HepG2 (cell line): Measurements from ENCODE around the gene ABHD1. TPM values are rescaled to one million over a fixed set of nuclear protein-coding genes. Genes with fewer than 3 reads are reported as not detected.

ENCODE experiments used
- ATAC-seq: fragments of 200-7000 bp; cut with Tn5 transposase; 3 replicates; pipeline ENCODE4 v1.9.1; 2020; ENCODE audit warnings: mild to moderate bottlenecking, moderate library complexity
- BruUV-seq: library from RNA; stranded (reverse); fragments of 400-500 nt; replicated peaks from 2 replicates; lab custom pipeline; 2021; lab: Mats Ljungman, UMichigan
- CTCF ChIA-PET: fragments of 300-600 bp; formaldehyde crosslinking; extraction: SDS; loops from one replicate; lab custom pipeline; 2021; ENCODE audit warnings: low total read pairs, inconsistent platforms, low intra/inter-chr PET ratio; lab: Yijun Ruan, JAX
- POLR2A ChIA-PET: fragments of 350-600 bp; sonication (Branson Sonifier 250); formaldehyde crosslinking; loops from one replicate; lab custom pipeline; 2020; ENCODE audit warnings: antibody characterized with exemption, inconsistent platforms; lab: Yijun Ruan, JAX
- DNase-seq: peaks from one replicate; pipeline ENCODE4 v3.0.0-alpha.2; 2015; ENCODE audit warnings: low spot score
- FAIRE-seq: peaks from 3 replicates; lab custom pipeline; 2011; peaks lifted over from hg19 to GRCh38; lab: Jason Lieb, UNC
- H2AFZ ChIP-seq: one replicate; pipeline ENCODE4 v1.6.1; 2011; ENCODE audit warnings: low read length, inconsistent platforms
- H3K27ac ChIP-seq: fragments of 300-600 bp; 3 replicates; pipeline ENCODE4 v1.8.0; 2011; ENCODE audit warnings: mixed run types, mild to moderate bottlenecking, mixed read lengths, low read length, inconsistent platforms; ENCODE audit not compliant: insufficient read depth; ENCODE audit errors: extremely low read length
- H3K27me3 ChIP-seq, 2 experiments: fragments of 200-600 bp in 1 of 2; 2 replicates in 1 of 2; 3 replicates in 1 of 2; pipeline versions ENCODE4 v1.6.0 to v1.8.0; 2011; ENCODE audit warnings: low read length in 2 of 2, mild to moderate bottlenecking in 2 of 2, moderate library complexity in 2 of 2, inconsistent platforms in 1 of 2; ENCODE audit not compliant: insufficient read depth in 2 of 2, control insufficient read depth in 1 of 2
- H3K36me3 ChIP-seq, 2 experiments: fragments of 200-600 bp in 1 of 2; replicated peaks in 1 of 2; 2 replicates in 1 of 2; 3 replicates in 1 of 2; pipeline versions ENCODE4 v1.5.1 to v1.8.0; 2011; ENCODE audit warnings: low read length in 2 of 2, inconsistent platforms in 1 of 2; ENCODE audit not compliant: insufficient read depth in 2 of 2, control insufficient read depth in 1 of 2
- H3K4me1 ChIP-seq: 2 replicates; pipeline ENCODE4 v1.5.1; 2012; ENCODE audit warnings: low read length, inconsistent platforms; ENCODE audit not compliant: insufficient read depth
- H3K4me2 ChIP-seq: 2 replicates; pipeline ENCODE4 v1.6.0; 2011; ENCODE audit warnings: low read depth, low read length, inconsistent platforms
- H3K4me3 ChIP-seq, 3 experiments: fragments of 200-600 bp in 1 of 3; sonication (generic), shearing (Covaris generic) in 1 of 3; replicated peaks in 1 of 3; 2 replicates each; pipeline ENCODE4 v1.5.1; 2011 to 2016; ENCODE audit warnings: low read length in 3 of 3, inconsistent platforms in 2 of 3, low read depth in 2 of 3, mild to moderate bottlenecking in 2 of 3, control low read depth in 1 of 3, mixed read lengths in 1 of 3; ENCODE audit not compliant: insufficient read depth in 1 of 3
- H3K79me2 ChIP-seq: one replicate; pipeline ENCODE4 v1.6.1; 2011; ENCODE audit warnings: low read length, inconsistent platforms; ENCODE audit not compliant: insufficient read depth
- H3K9ac ChIP-seq: 2 replicates; pipeline ENCODE4 v1.6.0; 2011; ENCODE audit warnings: mild to moderate bottlenecking, low read depth, low read length, inconsistent platforms; ENCODE audit not compliant: insufficient read depth
- H3K9me3 ChIP-seq: 2 replicates; pipeline ENCODE4 v1.5.1; 2012; ENCODE audit warnings: mild to moderate bottlenecking, low read length
- H4K20me1 ChIP-seq: 2 replicates; pipeline ENCODE4 v1.6.0; 2011; ENCODE audit warnings: inconsistent platforms, mild to moderate bottlenecking, low read length, moderate library complexity; ENCODE audit not compliant: insufficient read depth
- AGO2 ChIP-seq: fragments of 200-400 bp; formaldehyde crosslinking; optimal IDR thresholded peaks from 2 replicates; pipeline ENCODE3; 2017; ENCODE audit warnings: mild to moderate bottlenecking, low read depth, low read length, moderate library complexity
- CHCHD3 ChIP-seq: sonication (generic); formaldehyde crosslinking; IDR thresholded peaks from 2 replicates; pipeline ENCODE4 v1.8.0; 2022; ENCODE audit warnings: mild to moderate bottlenecking, missing genetic modification reagents, moderate library complexity
- DR1 ChIP-seq: sonication (generic); formaldehyde crosslinking; IDR thresholded peaks from 2 replicates; pipeline ENCODE4 v1.8.0; 2021; ENCODE audit warnings: mild to moderate bottlenecking, missing genetic modification reagents, inconsistent platforms
- HMG20B ChIP-seq: conservative IDR thresholded peaks from 2 replicates; pipeline ENCODE4 v1.6.1; 2016; ENCODE audit warnings: missing genetic modification reagents, missing compliant biosample characterization
- KDM2A ChIP-seq: sonication (generic); formaldehyde crosslinking; IDR thresholded peaks from 2 replicates; pipeline ENCODE4 v1.4.0; 2020; ENCODE audit warnings: low read depth, missing genetic modification reagents, borderline replicate concordance
- THAP11 ChIP-seq: IDR thresholded peaks from 2 replicates; pipeline ENCODE4 v1.6.1; 2016; ENCODE audit warnings: missing biosample characterization, missing genetic modification reagents
- ZNF263 ChIP-seq: sonication (generic); formaldehyde crosslinking; IDR thresholded peaks from 2 replicates; pipeline ENCODE4 v1.4.0; 2020; ENCODE audit warnings: missing genetic modification reagents
- ZNF350 ChIP-seq: sonication (generic); formaldehyde crosslinking; IDR thresholded peaks from 2 replicates; pipeline ENCODE4 v1.4.0; 2020; ENCODE audit warnings: mild to moderate bottlenecking, low read depth, missing genetic modification reagents, borderline replicate concordance
- ZNF674 ChIP-seq: sonication (generic); formaldehyde crosslinking; IDR thresholded peaks from 2 replicates; pipeline ENCODE4 v1.5.0; 2020; ENCODE audit warnings: low read depth, mild to moderate bottlenecking, missing genetic modification reagents
- ZNF687 ChIP-seq: sonication (generic); formaldehyde crosslinking; IDR thresholded peaks from 2 replicates; pipeline ENCODE4 v1.5.1; 2020; ENCODE audit warnings: mild to moderate bottlenecking, missing genetic modification reagents, moderate library complexity
- ZNF850 ChIP-seq: sonication (generic); formaldehyde crosslinking; conservative IDR thresholded peaks from 2 replicates; pipeline ENCODE4 v1.9.0; 2021; ENCODE audit warnings: mild to moderate bottlenecking, missing genetic modification reagents
- WGBS: methylation state at CpG from one replicate; pipeline ENCODE4 v1.1.6; 2017; ENCODE audit warnings: low lambda C conversion rate; 5-methylcytosine and 5-hydroxymethylcytosine counted together
- in situ Hi-C: cut with HindIII; loops from 2 replicates; pipeline ENCODE4 v1.10.0; 2017; ENCODE audit warnings: low pct_unique_long_range_greater_than_20kb; ENCODE audit not compliant: extremely low pct_ligation_motif_present
- intact Hi-C: fragments of 100-400 bp; cut with micrococcal nuclease; formaldehyde crosslinking; loops from one replicate; pipeline ENCODE4 v1.10.0; 2022; ENCODE audit not compliant: unreplicated experiment
- polyA plus RNA-seq, 8 experiments: library from polyadenylated mRNA; depleted of rRNA in 3 of 8; stranded (reverse) in 7 of 8; unstranded in 1 of 8; fragments of >200 nt; fragmentation: Illumina TruSeq in 4 of 8; extraction: Trizol in 4 of 8; gene quantifications; 2 replicates each; pipeline versions ENCODE4 v1.2.1 to v1.2.3, GENCODE V29; 2011 to 2016; ENCODE audit warnings: low read depth in 4 of 8, missing spikeins in 1 of 8, mixed read lengths in 1 of 8; ENCODE audit not compliant: insufficient read depth in 1 of 8
- total RNA-seq, 5 experiments: library from RNA; depleted of rRNA; stranded (reverse); fragments of >200 nt; fragmentation: Illumina TruSeq; extraction: Trizol; gene quantifications; 2 replicates each; pipeline ENCODE4 v1.2.3, GENCODE V29; 2016; ENCODE audit warnings: low read depth in 1 of 5

ABHD1 gene
- total and polyA plus RNA-seq, 2 of the 13 experiments (the other 11 are each of a cell fraction or from before 2014, with no cell fraction given): 0.04 to 0.81 TPM

GRCh38 chr2:27102329-27102728 is 21.3 kb upstream of the ABHD1 start:
- 85% methylated on average over 4 of the region's 5 CpGs for WGBS
- Histone ChIP-seq H3K4me2 (no peak overlapping the region), H3K4me1 (no peaks in the 10 kb centered on the region), H3K79me2 (no peaks in the 10 kb centered on the region), H3K9ac (no peak overlapping the region), H4K20me1 (no peaks in the 10 kb centered on the region), H3K9me3 (no peaks in the 10 kb centered on the region), H2AFZ (no peak overlapping the region), H3K4me3 (no peak overlapping the region)
- no TSS peak for BruUV-seq
- intact Hi-C loops: no loop called here
- POLR2A ChIA-PET: interaction anchor here (1.0 to 2.0 kb wide), 6 partner anchors 10 to 92 kb away, joined by 3 to 8 read pairs (median 4); partner anchors contain the start of gene PREB
- peak; percentile 39 for ATAC-seq
- TF ChIP-seq KDM2A (CRISPR knock-in tag) (0 out of 2 replicates have a peak, but pooled peaks have one; percentile 15), ZNF674 (CRISPR knock-in tag) (no peak), ZNF850 (CRISPR knock-in tag) (no peak), ZNF263 (peak; percentile 93), AGO2 (peak; percentile 72), ZNF687 (peak; percentile 9; the same call in 1 of the 2 replicates), CHCHD3 (CRISPR knock-in tag) (no peak), HMG20B (no peak), ZNF350 (0 out of 2 replicates have a peak, but pooled peaks have one; percentile 20), THAP11 (CRISPR knock-in tag) (no peak), DR1 (CRISPR knock-in tag) (no peak)
- TF ChIP-seq, all 625 proteins: peak for 5
- in situ Hi-C loops: no loop called here
- FAIRE-seq (no peak), DNase-seq (no peak)
- CTCF ChIA-PET: interaction anchor here (1.1 kb wide), 1 partner anchor 90 kb away, joined by 5 read pairs; no protein-coding TSS in a partner anchor
- H3K36me3 ChIP-seq: peaks cover 2 to 24% of the 10 kb centered on the region in 2 experiments
- H3K27me3 ChIP-seq: no peaks in the 10 kb centered on the region
- H3K27ac ChIP-seq: no peak overlapping the region
